ENCODE results near the gene ARAP2.

GRCh38 chr4:36233567-36234266, 10.6 kb downstream of the ARAP2 start:
- no peak for TF ChIP-seq POLR2AphosphoS5 (IDR thresholded peaks at IDR 0.05; ENCODE audit: low read depth, low read length)
- no peak for TF ChIP-seq POLR2A (IDR thresholded peaks at IDR 0.05; ENCODE audit: low read depth, low read length)
